ENCODE results near the gene ARMC6.

Gene ARMC6

DNA sequence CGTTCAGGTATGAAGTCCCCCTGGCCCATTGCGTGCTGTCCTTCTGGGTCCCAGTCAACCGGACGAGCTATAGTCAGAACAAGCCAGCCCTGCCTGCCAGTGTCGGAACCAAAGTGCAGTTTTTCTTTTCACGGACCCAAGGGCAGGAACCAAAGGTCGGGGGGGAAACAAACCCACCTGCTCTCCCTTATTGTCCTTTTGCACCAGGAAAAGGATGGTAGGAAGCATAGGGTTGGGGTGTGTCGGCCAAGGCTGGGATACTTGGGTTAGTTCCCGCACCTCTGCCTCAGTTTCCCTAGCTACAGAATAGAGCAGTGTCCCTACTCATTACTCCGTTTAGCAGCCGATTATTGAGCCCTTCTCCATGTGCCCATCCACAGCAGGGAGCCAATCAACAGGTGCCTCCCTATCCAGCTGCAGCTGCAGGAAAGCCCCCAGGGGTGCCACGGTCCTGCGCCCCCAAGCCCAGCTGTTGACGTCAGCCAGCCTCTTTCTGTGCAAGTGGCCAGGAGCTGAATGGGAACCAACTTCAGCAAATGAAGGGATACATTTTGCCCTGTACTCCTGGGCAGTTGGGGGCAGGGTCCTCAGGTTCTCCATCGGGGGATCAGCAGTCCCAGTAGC is 21.0 kb downstream of the ARMC6 start:
- no peak for DNase-seq (ENCODE audit: low read depth in 2 of 2)

DNA sequence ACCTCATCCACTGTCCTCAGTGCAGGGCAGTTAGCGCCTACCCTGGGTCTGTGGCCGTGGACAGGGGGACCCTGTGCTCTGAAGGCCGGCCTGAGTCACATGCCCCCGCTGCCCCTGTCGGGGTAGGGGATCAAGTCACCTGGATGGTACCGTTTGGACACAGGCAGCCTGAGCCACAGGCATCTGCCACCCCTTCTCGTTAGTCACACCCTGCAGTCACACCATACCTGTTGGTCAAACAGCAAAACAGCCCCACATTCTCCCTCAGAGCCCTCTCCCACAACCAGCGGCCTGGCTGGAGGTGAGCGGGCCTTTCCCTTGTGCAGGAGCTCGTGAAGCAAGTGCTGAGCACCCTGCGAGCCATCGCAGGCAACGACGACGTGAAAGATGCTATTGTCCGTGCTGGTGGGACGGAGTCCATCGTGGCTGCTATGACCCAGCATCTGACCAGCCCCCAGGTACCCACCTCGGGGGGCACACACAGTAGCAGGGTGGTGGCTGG is 21.6 kb downstream of the ARMC6 start:
- no peak for DNase-seq (ENCODE audit: low read depth in 2 of 2)

DNA sequence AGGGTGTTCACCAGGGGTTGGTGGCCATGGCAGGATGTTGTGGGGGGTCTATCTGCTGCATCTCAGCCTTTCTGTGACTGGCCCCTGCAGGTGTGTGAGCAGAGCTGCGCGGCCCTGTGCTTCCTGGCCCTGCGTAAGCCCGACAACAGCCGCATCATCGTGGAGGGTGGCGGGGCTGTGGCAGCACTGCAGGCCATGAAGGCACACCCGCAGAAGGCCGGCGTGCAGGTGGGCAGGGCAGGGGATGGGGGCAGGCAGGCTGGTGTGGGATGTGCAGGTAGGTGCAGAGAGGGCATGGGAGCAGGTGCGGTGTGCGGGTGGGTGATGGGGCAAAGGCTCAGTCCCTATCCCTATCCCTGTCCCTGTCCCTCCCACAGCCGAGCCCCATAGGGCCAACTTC is 22.3 kb downstream of the ARMC6 start:
- no peak for DNase-seq (ENCODE audit: low read depth in 2 of 2)

DNA sequence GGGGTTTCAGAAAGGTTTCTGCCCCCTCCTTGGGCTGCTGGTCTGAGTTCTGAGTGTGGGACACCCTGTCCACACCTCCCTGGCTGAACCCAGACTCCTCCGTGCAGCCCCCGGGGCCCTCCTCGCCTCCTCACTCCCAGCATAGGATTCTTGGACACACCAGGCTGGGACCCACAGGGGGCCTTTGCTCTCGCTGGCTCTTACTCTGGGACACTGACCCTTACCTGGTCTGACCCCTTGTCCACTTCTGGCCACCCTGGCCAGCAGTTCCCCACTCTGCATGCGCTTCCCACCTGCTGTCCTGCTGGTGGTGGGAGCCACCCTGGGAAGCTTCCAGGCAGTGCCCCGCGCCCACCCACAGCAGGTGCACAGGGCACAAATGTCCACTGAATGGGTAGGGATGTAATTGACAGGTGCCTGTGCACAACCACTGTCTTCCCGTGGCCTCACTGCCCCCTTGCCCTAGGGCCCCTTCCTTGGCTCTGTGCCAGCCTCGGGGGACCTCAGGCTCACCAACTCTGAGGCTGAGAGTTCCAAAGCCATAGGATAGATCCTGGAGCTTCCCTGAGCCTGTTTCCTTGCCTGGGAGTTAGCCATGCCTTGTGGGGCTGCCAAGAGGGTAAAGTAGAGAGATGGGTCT is 23.4 kb downstream of the ARMC6 start:
- DNase-seq (ENCODE audit: low read depth in 2 of 2): no peak

DNA sequence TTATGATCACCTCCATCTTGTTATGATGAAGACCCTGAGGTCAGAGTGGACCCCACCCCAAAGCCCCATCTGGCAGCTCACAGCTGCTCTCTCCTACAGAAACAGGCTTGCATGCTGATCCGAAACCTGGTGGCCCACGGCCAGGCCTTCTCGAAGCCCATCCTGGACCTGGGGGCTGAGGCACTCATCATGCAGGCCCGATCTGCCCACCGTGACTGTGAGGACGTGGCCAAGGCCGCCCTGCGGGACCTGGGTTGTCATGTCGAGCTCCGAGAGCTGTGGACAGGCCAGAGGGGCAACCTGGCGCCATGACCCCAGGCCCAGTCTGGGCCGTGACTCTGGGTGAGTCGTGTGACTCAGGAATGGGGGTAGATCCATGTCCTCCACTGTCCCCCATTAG is 23.9 kb downstream of the ARMC6 start:
- no peak for DNase-seq (ENCODE audit: low read depth in 2 of 2)

DNA sequence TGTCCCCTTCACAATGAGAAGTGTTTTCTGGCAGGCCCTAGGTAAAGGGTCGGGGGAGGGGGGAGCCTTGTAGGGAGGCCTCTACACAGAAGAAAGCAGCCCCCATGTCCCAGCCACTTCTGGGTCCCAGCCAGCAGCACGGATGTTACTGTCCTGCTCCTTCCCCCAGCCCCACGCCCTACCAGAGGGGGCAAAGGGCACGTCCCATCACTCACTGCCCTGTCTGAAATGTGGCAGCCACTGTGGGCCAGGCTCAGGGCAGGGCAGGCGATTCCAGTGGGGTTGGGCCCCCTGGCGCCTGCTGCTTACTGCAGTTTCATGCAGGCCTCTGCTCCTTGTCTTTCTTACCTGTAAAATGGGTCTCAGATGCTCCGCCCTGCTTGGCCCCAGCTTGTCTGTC is 24.3 kb downstream of the ARMC6 start:
- no peak for DNase-seq (ENCODE audit: low read depth in 2 of 2)

DNA sequence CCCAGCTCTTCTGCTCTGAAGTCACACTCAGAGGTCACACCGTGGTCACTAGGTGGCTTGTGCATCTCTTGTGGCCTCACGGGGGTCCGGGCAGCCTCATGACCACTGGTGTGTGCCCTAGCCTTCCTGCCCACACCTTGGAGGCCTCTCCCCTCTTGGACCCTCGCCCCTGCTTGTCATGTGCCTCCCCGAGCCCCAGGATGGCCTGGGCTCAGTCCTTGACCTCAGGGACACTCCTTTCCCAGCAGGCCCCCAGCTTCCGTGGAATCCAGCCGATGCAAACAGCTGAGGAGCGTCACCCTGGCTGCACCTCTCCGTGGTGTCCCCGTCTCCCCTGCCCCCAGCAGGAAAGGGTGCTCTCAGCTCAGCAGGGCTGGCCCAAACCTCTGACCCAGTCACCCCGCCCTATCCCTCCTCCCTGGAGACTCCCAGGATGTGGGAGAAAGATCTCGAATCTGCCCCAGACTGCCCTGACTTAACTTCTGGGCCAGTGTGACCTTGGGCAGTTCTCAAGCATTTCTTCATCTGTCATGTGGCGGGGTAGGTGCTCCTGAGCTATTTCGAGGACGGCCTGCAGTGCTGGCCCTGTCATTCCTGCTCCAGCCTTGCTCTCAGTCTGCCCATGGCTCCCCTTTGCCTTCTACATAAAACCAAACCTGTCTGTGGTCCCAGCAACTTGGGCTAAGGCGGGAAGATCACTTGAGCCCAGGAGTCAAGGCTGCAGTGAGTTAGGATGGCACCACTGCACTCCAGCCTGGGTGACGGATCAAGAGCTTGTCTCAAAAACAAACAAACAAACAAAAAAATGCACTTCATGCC is 25.8 kb downstream of the ARMC6 start:
- DNase-seq (ENCODE audit: low read depth in 2 of 2): no peak

DNA sequence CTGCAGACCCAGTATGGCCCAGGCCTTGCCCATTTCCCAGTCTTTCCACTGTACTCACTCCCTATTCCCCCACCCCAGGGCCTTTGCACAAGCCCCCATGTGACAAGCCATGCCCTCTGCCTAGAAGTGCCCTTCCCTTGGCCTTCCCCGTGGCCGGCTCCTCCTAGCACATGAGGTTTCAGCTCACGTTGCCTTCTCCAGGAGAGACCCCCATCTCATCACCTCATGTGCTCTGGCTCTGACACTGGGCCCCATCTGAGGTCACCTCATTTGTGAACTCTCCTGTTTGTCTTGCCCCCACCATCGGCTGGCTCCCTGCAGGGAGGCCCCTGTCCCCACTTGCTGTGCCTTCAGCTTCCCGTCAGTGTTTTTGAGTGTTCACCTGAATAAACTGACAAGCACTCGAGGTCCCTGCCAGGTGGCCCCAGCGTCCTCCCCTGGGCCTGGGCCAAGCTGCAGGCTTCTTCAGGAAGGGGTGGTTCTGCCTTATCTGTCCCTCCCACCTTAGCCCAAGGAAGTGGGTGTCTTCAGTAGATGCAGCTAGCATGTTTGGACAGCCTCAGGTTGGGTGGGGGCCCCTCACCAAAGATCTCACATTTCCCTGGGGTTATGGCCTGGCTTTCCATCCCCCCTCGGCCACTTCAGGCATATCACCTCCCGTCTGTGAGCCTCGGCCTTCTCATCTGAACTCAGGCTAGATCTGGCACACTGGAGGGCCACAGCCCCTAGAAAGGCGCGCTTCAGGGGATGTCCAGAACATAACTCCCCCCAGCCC is 26.6 kb downstream of the ARMC6 start:
- no peak for DNase-seq (ENCODE audit: low read depth in 2 of 2)

DNA sequence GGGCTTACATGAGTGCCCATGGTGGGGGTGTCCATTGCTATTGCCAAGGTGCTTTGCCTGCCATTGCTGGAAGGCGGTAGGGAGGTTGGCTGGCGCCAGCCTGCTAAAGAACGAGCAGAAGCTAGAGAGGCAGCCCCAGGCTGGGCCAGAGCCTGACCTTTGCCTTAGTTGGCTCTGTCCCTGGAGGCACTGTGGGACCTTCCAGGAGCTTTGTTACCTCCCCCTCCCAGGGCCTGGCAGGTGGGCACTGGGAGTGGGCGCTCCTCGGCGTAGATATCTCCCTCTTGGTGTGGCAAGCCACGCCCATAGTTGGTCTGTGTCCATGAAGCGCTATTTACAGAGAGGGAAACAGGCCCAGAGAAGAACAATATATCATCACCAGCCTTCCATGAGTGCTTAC is 28.1 kb downstream of the ARMC6 start:
- no peak for DNase-seq (ENCODE audit: low read depth in 2 of 2)

DNA sequence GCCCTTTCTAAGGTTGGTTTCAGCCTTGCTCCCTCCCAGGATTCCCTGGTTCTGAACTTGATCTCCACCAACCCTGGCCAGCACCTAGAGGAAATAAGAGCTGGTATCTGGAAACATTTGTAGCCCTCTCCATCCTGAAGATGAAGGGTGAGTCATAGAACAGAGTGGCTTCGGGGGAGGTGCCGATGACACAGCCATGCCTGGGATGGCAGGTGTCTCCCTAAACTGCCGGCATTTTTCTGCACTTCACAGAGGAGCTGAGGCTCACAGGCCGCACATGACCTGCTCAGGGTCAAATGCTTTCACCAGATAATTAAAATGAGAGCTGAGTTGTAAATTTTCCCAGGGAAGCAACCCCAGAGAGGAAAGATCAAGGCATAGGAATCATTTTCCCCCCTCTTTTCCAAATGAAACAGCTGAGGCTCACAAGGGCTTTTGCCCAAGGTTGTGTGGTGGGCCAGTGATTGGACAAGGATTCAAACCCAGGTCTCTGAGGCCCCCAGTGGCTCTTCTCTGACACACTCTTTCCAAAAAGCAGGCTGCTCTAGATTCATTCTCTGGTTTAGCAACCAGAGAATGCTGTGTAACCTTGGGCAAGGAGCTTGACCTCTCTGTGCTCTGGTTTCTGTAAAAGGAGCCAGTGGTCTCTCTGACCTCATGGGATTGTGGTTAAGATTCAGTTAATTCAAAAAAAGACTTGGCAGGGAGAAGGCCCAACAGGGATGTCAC is 29.2 kb downstream of the ARMC6 start:
- DNase-seq (ENCODE audit: low read depth in 2 of 2): no peak

DNA sequence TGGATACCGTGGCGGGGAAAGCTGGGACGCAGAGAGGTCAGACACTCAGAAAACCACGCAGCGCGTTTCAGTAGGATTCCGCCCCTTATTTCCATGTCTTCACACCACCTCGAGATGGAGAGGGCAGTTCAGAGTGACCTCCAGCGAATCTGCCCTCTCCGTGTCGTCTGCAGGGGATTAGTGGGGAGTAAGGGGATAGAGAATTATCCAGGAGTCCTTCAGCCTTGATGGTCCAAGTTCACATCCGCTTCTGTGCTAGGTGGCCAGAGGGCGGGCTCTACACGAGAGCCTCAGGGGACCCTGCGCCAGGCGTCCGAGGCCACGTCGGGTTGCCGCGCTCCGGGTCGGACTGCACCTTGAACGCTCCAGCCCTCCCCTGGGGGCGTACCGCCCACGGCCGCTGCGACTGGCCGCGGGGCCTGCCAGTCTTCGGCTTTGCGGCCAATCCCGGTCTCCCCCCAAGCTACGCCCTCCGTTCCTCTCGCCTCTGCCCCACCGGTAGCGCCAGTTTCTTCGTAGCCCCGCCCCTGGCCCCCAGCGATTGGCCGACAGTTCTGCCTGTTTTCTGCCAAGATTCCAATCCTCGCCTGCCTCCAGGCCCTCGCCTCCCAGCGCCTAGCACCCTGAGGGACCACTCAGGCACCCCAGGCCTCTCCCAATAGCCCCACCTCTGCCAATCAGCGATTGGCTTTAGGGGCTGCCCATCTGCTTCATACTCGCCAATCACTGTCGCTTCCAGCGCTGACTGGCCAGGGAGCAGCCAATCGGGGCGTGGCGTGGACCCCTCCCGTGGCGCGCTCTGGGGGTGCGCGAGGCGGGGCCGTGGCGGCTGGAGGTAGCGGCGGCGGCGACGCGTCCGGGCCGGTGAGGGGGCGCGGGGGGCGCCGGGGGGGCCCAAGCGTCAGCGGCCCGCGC is 30.0 kb downstream of the ARMC6 start, which contains the start of gene SLC25A42:
TSS of gene SLC25A42 (plus strand) at position 812 of the 915 bp plus-strand sequence. CDS start 32,131 bp downstream, outside the sequence.
- DNase-seq (ENCODE audit: low read depth in 2 of 2): peak; percentile 99

DNA sequence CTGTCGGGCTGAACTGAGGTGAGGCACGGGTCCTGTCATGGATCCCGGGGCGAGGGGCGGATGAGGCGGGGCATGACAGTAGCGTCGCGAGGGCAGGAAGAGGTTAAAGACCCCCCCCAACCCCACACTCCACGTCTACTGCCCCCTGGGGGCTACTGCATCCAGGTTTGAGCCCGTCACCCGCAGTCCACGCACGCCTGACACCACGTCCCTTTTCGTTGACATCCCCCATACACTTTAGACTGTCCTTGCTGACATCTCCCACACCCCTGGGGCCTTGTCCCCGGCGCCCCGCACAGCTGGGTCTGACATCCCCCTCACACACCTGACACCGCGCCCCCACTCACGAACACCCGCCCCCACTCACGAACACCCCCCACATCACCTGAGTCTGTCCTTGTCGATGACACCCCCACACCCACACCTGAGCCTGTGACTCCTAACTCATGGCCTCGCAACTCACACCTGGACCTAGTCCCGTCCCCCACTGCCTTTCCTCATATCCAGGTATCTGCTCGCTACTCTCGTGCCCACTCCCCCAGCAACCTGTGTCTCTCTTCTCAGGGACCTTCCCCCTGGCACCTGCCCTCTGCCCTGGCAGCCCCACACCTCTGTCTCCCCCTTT is 30.8 kb downstream of the ARMC6 start:
- peak; percentile 5 to 10 for DNase-seq (ENCODE audit: low read depth in 2 of 2)

DNA sequence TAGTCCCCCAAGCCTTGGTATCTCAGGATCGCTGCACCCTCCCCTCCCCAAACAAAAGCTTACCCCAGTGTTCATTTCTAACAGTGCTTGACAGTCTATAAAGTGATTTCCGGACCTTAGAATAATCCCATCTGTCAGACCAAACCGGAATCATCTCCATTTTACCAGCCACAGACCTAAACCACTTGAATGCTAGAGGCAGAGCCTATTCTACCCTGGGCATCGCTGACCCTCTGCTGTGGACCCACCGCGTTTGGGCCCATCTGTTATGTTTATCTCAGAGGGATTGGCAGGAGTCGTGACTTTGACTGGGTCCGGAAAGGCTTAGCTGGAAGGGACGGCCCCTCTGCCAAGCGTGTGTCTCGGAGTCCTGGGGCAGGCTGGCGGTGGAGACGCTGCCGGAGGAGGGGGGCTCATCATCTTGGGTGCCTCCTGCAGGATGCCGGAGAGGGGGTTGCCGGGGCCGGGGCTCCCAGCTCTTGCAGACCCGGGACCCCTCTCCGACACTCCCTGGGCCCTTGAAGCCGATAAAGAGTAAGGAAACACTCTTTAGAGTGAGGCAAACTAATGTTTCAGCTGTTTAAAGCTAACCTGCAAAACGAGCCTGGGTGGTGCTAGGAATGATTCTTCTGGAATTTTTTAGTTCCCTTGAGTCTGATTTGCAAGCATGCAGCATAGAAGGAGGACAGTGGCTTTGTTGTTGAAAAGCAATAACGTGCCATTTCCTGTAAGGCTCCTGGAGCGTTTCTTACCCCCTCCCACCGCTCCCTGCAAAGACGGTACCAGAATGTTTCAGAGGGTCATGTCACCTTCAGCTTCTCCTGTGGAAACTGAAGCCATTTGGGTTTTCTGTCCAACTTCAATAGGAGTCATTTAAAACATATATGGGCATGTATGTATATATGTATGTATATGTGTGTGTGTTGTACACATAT is 31.7 kb downstream of the ARMC6 start:
- DNase-seq (ENCODE audit: low read depth in 2 of 2): no peak

DNA sequence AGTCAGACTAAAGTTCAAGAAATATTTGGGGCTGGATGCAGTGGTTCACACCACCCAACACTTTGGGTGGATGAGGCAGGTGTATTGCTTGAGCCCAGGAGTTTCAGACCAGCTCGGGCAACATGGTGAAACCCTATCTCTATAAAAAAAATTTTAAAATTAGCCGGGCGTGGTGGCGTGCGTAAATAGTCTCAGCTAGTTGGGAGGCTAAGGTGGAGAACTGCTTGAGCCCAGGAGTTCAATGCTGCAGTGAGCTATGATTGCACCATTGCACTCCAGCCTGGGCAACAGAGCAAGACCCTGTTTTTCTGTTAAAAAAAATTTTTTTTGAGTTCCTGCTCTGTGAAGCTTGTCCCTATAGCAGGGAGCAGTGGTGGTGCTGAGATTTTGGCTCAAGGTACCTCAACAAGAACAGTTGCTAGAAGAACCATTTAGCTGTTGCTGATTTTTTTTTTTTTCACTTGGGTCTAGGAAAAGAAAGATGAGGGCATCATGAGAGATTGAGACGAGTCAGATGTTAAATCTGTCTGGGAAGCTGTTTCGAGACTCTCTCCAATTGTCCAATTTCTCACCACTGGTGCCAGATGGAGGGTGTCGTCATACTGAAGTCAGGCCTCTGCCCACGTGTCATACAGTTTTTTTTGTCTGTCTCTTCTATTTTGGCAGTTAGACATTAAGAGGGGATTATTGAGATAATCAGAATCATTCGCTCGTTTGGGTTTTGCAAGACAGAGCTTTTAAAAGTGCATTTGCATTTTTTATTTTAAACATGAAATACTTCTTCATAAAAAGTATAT is 34.1 kb downstream of the ARMC6 start:
- no peak for DNase-seq (ENCODE audit: low read depth in 2 of 2)

DNA sequence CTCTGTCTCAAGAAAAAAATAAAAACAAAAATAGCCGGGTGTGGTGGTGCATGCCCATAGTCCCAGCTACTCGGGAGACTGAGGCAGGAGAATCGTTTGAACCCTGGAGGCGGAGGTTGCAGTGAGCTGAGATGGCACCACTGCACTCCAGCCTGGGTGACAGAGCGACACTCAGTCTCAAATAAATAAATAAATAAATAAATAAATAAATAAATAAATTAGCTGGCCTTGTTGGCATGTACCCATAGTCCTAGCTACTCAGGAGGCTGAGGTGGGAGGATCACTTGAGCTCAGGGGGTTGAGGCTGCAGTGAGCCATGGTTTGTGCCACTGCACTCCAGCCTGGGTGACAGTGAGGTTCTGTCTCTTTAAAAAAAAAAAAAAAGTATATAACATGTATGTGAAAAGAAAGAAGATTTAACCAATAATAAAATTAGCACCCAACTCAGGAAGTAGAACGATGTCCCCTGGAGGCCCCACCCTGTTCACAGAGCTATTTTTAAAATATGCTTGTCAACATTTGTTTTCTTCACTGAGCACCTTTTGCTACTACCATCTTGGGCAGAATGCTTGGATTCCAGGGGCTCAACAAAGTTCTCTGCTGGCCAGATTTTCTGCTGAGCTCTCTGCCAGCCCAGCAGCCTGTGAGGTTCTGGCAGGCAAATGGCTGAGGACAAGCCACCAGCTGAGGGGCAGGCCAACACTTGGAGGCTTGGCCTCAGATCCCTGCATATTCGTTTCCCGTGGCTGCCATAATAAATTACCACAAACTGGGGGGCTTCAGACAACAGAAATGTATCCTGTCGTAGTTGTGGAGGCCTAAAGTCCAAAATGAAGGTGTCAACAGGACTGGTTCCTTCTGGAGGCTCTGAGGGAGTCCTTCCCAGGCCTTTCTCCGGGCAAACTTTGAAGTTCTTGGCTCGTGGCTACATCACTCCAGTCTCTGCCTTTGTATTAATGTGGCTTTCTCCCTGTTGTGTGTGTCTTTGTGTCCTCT is 35.6 kb downstream of the ARMC6 start:
- DNase-seq (ENCODE audit: low read depth in 2 of 2): no peak

DNA sequence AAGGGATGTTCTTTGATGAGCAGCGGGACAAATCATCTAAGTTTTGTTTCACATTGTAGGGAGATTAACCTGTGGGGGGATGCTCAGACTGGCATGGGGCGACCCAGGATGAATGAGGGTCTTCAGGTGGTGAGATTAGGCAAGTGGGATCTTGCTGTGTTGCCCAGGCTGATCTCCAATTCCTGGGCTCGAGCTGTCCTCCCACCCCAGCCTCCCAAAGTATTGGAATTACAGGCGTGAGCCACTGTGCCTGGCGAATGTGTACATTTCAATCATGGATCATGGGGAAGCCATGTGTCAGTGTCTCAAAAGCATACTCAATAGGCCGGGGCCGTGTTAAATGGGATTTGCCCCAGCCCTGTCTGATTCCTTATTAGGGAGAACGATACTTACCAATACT is 38.5 kb downstream of the ARMC6 start:
- DNase-seq (ENCODE audit: low read depth in 2 of 2): no peak
